ENCODE measurements around the gene RTP5.

GRCh38 chr2:241866790-241867645, 2.5 kb upstream of the RTP5 start:
- TF ChIP-seq, protein P1, sequence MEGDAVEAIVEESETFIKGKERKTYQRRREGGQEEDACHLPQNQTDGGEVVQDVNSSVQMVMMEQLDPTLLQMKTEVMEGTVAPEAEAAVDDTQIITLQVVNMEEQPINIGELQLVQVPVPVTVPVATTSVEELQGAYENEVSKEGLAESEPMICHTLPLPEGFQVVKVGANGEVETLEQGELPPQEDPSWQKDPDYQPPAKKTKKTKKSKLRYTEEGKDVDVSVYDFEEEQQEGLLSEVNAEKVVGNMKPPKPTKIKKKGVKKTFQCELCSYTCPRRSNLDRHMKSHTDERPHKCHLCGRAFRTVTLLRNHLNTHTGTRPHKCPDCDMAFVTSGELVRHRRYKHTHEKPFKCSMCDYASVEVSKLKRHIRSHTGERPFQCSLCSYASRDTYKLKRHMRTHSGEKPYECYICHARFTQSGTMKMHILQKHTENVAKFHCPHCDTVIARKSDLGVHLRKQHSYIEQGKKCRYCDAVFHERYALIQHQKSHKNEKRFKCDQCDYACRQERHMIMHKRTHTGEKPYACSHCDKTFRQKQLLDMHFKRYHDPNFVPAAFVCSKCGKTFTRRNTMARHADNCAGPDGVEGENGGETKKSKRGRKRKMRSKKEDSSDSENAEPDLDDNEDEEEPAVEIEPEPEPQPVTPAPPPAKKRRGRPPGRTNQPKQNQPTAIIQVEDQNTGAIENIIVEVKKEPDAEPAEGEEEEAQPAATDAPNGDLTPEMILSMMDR (IDR thresholded peaks at IDR 0.05), result no peak
- TF ChIP-seq EZH2 (IDR thresholded peaks at IDR 0.05; ENCODE audit: borderline replicate concordance, insufficient read depth, low read depth, low read length, poor library complexity, severe bottlenecking), result no peak

All from B cell (primary cell).